ENCODE results near the gene PACSIN2. TPM values are rescaled to one million over a fixed set of nuclear protein-coding genes. Genes with fewer than 3 reads are reported as not detected.
A peak's percentile ranks its signal among the peaks of the same experiment; 100 is the strongest.

The PACSIN2 gene
- total and polyA plus RNA-seq, 10 of the 15 experiments (the other 5 are each of a cell fraction or from before 2014, with no cell fraction given): 0.93 to 78.7 (median 46.8) TPM

GRCh38 chr22:42929838-42930155 lies 85.2 kb downstream of the PACSIN2 start:
- in situ Hi-C loops (cut with MboI) (loop anchor here (10.0 kb wide), 1 partner anchor 1105 kb away; no protein-coding TSS in a partner anchor), intact Hi-C loops (cut with micrococcal nuclease; ENCODE audit: unreplicated experiment) (loop anchor here (5.0 kb wide), 1 partner anchor 83 kb away; no protein-coding TSS in a partner anchor)
- DNase-seq (ENCODE audit: low read depth, low spot score) (no peak), ATAC-seq (no peak), FAIRE-seq (no peak)
- SMC1A ChIA-PET (ENCODE audit: uncharacterized antibody, unreplicated experiment): interaction anchor here (0.7 to 4.8 kb wide), 12 partner anchors 8 to 84 kb away, joined by 3 to 35 read pairs (median 6); no protein-coding TSS in a partner anchor
- no TSS peak for BruUV-seq (replicated peaks)
- Histone ChIP-seq H3K4me1 (ENCODE audit: control insufficient read depth, insufficient read depth, low read length) (peaks cover 80% of the 10 kb centered on the region), H3K9ac (ENCODE audit: control insufficient read depth, insufficient read depth, low read length) (peak overlapping the region; percentile 75), H3K79me2 (ENCODE audit: control insufficient read depth, insufficient read depth, low read length) (peaks cover 87% of the 10 kb centered on the region), H2AFZ (ENCODE audit: control insufficient read depth, low read depth, low read length) (no peak overlapping the region), H4K20me1 (ENCODE audit: control insufficient read depth, insufficient read depth) (no peaks in the 10 kb centered on the region), H3K27ac (ENCODE audit: control insufficient read depth, insufficient read depth) (peak overlapping the region; percentile 99), H3K36me3 (ENCODE audit: control insufficient read depth in 2 of 2, insufficient read depth in 2 of 2, low read length in 1 of 2) (0 out of 4 replicates have a peak, but pooled peaks cover 0 to 5% of the 10 kb centered on the region in 2 experiments), H3K4me2 (ENCODE audit: control insufficient read depth, insufficient read depth) (peak overlapping the region; percentile 98), H3K9me3 (replicated peaks; ENCODE audit: control insufficient read depth, insufficient read depth, low read length) (no peaks in the 10 kb centered on the region; the same call in 2 of the 3 replicates), H3K4me3 (0 out of 2 replicates have a peak overlapping the region, but pooled peaks have one; percentile 13), H3K27me3 (replicated peaks in 1 of 2; ENCODE audit: control insufficient read depth in 2 of 2, insufficient read depth in 2 of 2, low read length in 1 of 2) (no peaks in the 10 kb centered on the region)
- POLR2A ChIA-PET: interaction anchor here (1.3 to 3.9 kb wide), 5 partner anchors 8 to 85 kb away, joined by 4 to 15 read pairs (median 8); partner anchors contain the start of gene PACSIN2
- WGBS (ENCODE audit: insufficient coverage, insufficient replicate concordance, low lambda C conversion rate, missing lambda C conversion rate): 69% methylated on average over 6 of the region's 6 CpGs
- RAD21 ChIA-PET (ENCODE audit: unreplicated experiment): interaction anchor here (1.4 to 2.3 kb wide), 3 partner anchors 35 to 62 kb away, joined by 7 to 13 read pairs (median 8); no protein-coding TSS in a partner anchor
- CTCF ChIA-PET: interaction anchor here (0.6 to 2.5 kb wide), 6 partner anchors 11 to 219 kb away, joined by 3 to 16 read pairs (median 6); no protein-coding TSS in a partner anchor
- TF ChIP-seq SMARCA5 (IDR thresholded peaks at IDR 0.05) (no peak), ZBED1 (IDR thresholded peaks at IDR 0.05; ENCODE audit: borderline replicate concordance) (no peak), SKIL (IDR thresholded peaks at IDR 0.05; ENCODE audit: low read depth, poor library complexity, severe bottlenecking) (no peak), MXI1 (IDR thresholded peaks at IDR 0.05; ENCODE audit: low read depth, low read length) (no peak), BHLHE40 (IDR thresholded peaks at IDR 0.05; ENCODE audit: borderline replicate concordance in 1 of 2, low read depth in 2 of 2, low read length in 1 of 2) (no peak), ESRRA (IDR thresholded peaks at IDR 0.05; ENCODE audit: low read length) (no peak), STAT1 (conservative IDR thresholded peaks at IDR 0.05) (no peak), IRF3 (IDR thresholded peaks at IDR 0.05) (no peak), TAF1 (IDR thresholded peaks at IDR 0.05; ENCODE audit: borderline replicate concordance, low read depth, low read length) (no peak), MTA3 (IDR thresholded peaks at IDR 0.05; ENCODE audit: borderline replicate concordance, low read length) (no peak), CHD1 (IDR thresholded peaks at IDR 0.05; ENCODE audit: low read depth, low read length) (no peak), NR2C1 (IDR thresholded peaks at IDR 0.05) (no peak), MAX (IDR thresholded peaks at IDR 0.05; ENCODE audit: low read depth, low read length) (no peak), MEF2B (IDR thresholded peaks at IDR 0.05; ENCODE audit: partially characterized antibody, poor library complexity, severe bottlenecking) (no peak), SMC3 (IDR thresholded peaks at IDR 0.05; ENCODE audit: borderline replicate concordance, low read length) (no peak), NR2F1 (conservative IDR thresholded peaks at IDR 0.05) (no peak)

All from GM12878 (cell line).